Gastrocnemius medialis (tissue), 4 donors: ENCODE data around the gene TPK1.

Source experiments
- CTCF ChIP-seq, 5 experiments: fragments of 450-650 bp in 3 of 5; fragments of 200-600 bp in 2 of 5; sonication (generic) in 2 of 5; IDR thresholded peaks in 4 of 5; conservative IDR thresholded peaks in 1 of 5; 1 replicate in 4 of 5; 2 replicates in 1 of 5; pipeline ENCODE4 v1.5.1; 2016 to 2019; ENCODE audit warnings: antibody characterized with exemption in 5 of 5, mild to moderate bottlenecking in 3 of 5, moderate library complexity in 3 of 5
- POLR2A ChIP-seq, 2 donors: fragments of 450-650 bp; IDR thresholded peaks; one replicate each; pipeline ENCODE4 v1.6.1; 2017; ENCODE audit warnings: antibody characterized with exemption in 2 of 2, mild to moderate bottlenecking in 2 of 2, moderate library complexity in 2 of 2

GRCh38 chr7:144510621-144511020 is 325.2 kb downstream of the TPK1 start:
- TF ChIP-seq CTCF (IDR thresholded peaks at IDR 0.05 in 4 of 5, conservative IDR thresholded peaks at IDR 0.05 in 1 of 5) (no peak), POLR2A (IDR thresholded peaks at IDR 0.05) (no peak)
